ENCODE measurements around the gene MBLAC1. TPM values are rescaled to one million over a fixed set of nuclear protein-coding genes. Genes with fewer than 3 reads are reported as not detected.

Gene MBLAC1
- total and polyA plus RNA-seq, 4 donors = 1.7 to 2.9 (median 2.1) TPM

DNA sequence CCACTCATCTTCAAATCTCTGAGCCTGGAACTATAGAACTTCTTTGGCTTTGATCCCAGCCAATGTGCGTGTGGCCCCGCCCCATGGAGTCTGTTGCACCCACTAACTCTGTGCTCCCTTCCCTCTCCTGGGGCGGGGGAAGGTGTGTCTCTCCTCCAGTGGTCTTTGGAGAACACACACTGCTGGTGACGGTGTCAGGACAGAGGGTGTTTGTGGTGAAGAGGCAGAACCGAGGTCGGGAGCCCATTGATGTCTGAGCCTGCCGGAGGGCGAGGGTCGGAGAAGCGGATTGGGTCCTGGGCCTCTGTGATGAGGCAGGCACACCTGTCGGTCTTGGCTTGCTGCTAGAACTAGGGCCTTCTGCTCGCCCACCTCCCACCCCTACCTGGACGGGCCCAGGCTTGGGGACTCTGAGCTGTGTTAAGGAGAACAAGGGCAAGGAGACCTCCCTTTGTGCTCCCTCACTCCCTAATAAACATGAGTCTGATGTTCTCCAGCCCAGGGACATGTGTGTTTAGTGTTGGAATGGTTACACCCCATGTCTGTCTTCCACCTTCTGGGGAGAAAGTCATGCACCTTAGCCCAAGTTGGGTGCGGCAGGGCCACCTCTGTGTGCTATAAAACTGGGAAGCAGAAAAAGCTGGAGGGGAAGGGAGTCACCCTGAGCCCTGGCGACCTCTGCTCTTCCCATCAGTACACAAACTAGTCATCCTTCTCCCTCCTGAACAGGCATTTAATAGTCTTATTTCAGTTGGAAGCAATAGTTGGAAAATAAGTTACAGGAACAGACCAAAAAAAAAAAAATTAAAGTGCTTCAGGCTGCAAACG, 27.2 kb downstream of the MBLAC1 start:
- Histone ChIP-seq H3K9ac (ENCODE audit: insufficient read depth in 1 of 2, low read length in 2 of 2) (no peak overlapping the region), H3K36me3 (ENCODE audit: control insufficient read depth in 4 of 4, insufficient read depth in 4 of 4, low read length in 4 of 4) (peaks cover 8 to 32% (median 16%) of the 10 kb centered on the region in 4 donors), H3K27me3 (ENCODE audit: control insufficient read depth in 3 of 3, insufficient read depth in 3 of 3, low read length in 2 of 3) (no peaks in the 10 kb centered on the region), H3K4me1 (ENCODE audit: control insufficient read depth in 5 of 5, insufficient read depth in 5 of 5, low read length in 5 of 5) (peaks cover 0 to 19% (median 4%) of the 10 kb centered on the region in 5 donors), H3K9me3 (ENCODE audit: control insufficient read depth in 4 of 4, insufficient read depth in 3 of 4, low read length in 3 of 4) (no peaks in the 10 kb centered on the region), H3K27ac (ENCODE audit: low read depth in 1 of 2, low read length in 1 of 2) (no peak overlapping the region), H3K4me3 (no peak overlapping the region)
- TF ChIP-seq, protein P1, sequence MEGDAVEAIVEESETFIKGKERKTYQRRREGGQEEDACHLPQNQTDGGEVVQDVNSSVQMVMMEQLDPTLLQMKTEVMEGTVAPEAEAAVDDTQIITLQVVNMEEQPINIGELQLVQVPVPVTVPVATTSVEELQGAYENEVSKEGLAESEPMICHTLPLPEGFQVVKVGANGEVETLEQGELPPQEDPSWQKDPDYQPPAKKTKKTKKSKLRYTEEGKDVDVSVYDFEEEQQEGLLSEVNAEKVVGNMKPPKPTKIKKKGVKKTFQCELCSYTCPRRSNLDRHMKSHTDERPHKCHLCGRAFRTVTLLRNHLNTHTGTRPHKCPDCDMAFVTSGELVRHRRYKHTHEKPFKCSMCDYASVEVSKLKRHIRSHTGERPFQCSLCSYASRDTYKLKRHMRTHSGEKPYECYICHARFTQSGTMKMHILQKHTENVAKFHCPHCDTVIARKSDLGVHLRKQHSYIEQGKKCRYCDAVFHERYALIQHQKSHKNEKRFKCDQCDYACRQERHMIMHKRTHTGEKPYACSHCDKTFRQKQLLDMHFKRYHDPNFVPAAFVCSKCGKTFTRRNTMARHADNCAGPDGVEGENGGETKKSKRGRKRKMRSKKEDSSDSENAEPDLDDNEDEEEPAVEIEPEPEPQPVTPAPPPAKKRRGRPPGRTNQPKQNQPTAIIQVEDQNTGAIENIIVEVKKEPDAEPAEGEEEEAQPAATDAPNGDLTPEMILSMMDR (IDR thresholded peaks at IDR 0.05; ENCODE audit: control extremely low read depth, extremely low read depth) = no peak
- WGBS, 2 donors = 84 to 85% methylated on average over 16 of the region's 16 CpGs
- no peak for DNase-seq
- no peak for ATAC-seq (ENCODE audit: insufficient read depth, low FRiP score)

- Histone ChIP-seq H3K27me3 (ENCODE audit: control insufficient read depth in 3 of 3, insufficient read depth in 3 of 3, low read length in 2 of 3) (no peaks in the 10 kb centered on the region), H3K9ac (ENCODE audit: insufficient read depth in 1 of 2, low read length in 2 of 2) (no peak overlapping the region), H3K36me3 (ENCODE audit: control insufficient read depth in 4 of 4, insufficient read depth in 4 of 4, low read length in 4 of 4) (peaks cover 8 to 32% (median 17%) of the 10 kb centered on the region in 4 donors), H3K4me1 (ENCODE audit: control insufficient read depth in 5 of 5, insufficient read depth in 5 of 5, low read length in 5 of 5) (peaks cover 0 to 14% (median 4%) of the 10 kb centered on the region in 5 donors), H3K4me3 (no peak overlapping the region), H3K27ac (ENCODE audit: low read depth in 1 of 2, low read length in 1 of 2) (no peak overlapping the region), H3K9me3 (ENCODE audit: control insufficient read depth in 4 of 4, insufficient read depth in 3 of 4, low read length in 3 of 4) (no peaks in the 10 kb centered on the region)
- ATAC-seq (ENCODE audit: insufficient read depth, low FRiP score) = no peak
- no peak for DNase-seq
- TF ChIP-seq, protein P1 (IDR thresholded peaks at IDR 0.05; ENCODE audit: control extremely low read depth, extremely low read depth) = no peak
- 79 to 87% methylated on average over 30 of the region's 30 CpGs for WGBS, 2 donors
Observed at GRCh38 chr7:100154651-100155491, 28.1 kb downstream of the MBLAC1 start.

DNA sequence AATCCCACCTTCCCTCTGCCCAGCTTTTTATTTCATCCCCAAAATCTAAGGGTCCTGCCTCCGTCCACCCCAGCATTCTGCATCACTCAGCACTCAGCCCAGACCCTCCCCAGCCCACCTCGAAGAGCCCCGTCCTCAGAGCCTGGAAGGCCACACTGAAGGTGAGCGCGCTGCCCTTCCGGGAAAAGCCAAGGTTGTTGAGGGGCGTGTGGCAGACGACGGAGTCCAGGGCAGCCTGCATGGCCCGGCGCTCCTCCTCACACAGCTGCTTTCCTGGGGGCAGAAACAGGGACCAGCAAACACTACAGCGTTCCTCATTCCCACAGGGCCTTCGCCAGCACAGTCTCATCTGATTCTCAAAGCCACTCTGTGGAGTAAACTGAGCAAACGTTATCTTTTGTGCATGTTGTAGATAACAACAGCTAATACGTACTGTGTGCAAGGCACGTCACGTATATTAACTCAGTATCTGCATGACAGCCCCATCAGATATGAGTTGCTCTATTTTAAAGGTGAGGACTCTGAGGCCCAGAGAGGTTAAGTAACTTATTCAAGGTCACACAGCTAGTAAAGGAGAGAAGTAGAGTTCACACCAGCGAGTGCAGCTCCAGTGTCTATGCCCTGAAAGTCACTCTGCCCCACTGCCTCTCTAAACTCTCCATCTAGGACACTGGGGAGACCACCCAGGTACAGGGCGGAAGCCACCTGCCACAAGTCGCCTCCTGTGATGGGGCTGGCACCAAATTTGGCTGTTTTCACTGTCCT, 29.0 kb downstream of the MBLAC1 start:
- WGBS, 2 donors = 92 to 93% methylated on average over 20 of the region's 20 CpGs
- no peak overlapping the region for H3K9ac ChIP-seq (ENCODE audit: insufficient read depth in 1 of 2, low read length in 2 of 2)
- no peak for DNase-seq
- H3K27ac ChIP-seq (ENCODE audit: low read depth in 1 of 2, low read length in 1 of 2) = no peak overlapping the region
- no peaks in the 10 kb centered on the region for H3K27me3 ChIP-seq (ENCODE audit: control insufficient read depth in 3 of 3, insufficient read depth in 3 of 3, low read length in 2 of 3)
- TF ChIP-seq, protein P1 (IDR thresholded peaks at IDR 0.05; ENCODE audit: control extremely low read depth, extremely low read depth) = no peak
- H3K36me3 ChIP-seq (ENCODE audit: control insufficient read depth in 4 of 4, insufficient read depth in 4 of 4, low read length in 4 of 4) = peaks cover 8 to 32% (median 19%) of the 10 kb centered on the region in 4 donors
- H3K4me3 ChIP-seq = no peak overlapping the region
- H3K4me1 ChIP-seq (ENCODE audit: control insufficient read depth in 5 of 5, insufficient read depth in 5 of 5, low read length in 5 of 5) = peaks cover 0 to 12% (median 4%) of the 10 kb centered on the region in 5 donors
- ATAC-seq (ENCODE audit: insufficient read depth, low FRiP score) = no peak
- no peaks in the 10 kb centered on the region for H3K9me3 ChIP-seq (ENCODE audit: control insufficient read depth in 4 of 4, insufficient read depth in 3 of 4, low read length in 3 of 4)
